HG03571 (cell line): ENCODE data around the gene STARD7.
"Not testable (repeated sequence)": the region's sequence is repeated elsewhere in the genome, so short reads cannot be mapped to it uniquely, and the experiment has no call there.

ENCODE experiments used
- ATAC-seq: cut with Tn5 transposase; IDR thresholded peaks from one replicate; pipeline ENCODE4 v1.9.1; 2021; ENCODE audit not compliant: unreplicated experiment

STARD7 gene

GRCh38 chr2:96150791-96151594 lies 57.6 kb downstream of the STARD7 start:
- no peak for ATAC-seq

GRCh38 chr2:96150007-96150640 lies 58.5 kb downstream of the STARD7 start:
- ATAC-seq = no peak

- peak; percentile 32 for ATAC-seq
Observed at GRCh38 chr2:96148410-96149217, 60.0 kb downstream of the STARD7 start.

GRCh38 chr2:96147593-96148201 lies 60.9 kb downstream of the STARD7 start:
- no peak for ATAC-seq

- ATAC-seq = no peak
Observed at GRCh38 chr2:96146881-96147592, 61.6 kb downstream of the STARD7 start.

GRCh38 chr2:96146153-96146880 lies 62.3 kb downstream of the STARD7 start:
- ATAC-seq = peak; percentile 25

GRCh38 chr2:96145848-96146152 lies 62.8 kb downstream of the STARD7 start:
- peak; percentile 1 for ATAC-seq

- ATAC-seq = peak; percentile 56
Observed at GRCh38 chr2:96145036-96145847, 63.4 kb downstream of the STARD7 start, which contains the start of gene DUSP2. Gene DUSP2 (minus strand): TSS chr2:96145440. CDS start chr2:96145354, 86 bp downstream.

- ATAC-seq = no peak
Observed at GRCh38 chr2:96144481-96145035, 64.1 kb downstream of the STARD7 start.

- ATAC-seq = no peak
Observed at GRCh38 chr2:96143848-96144480, 64.7 kb downstream of the STARD7 start.

GRCh38 chr2:96143231-96143847 lies 65.3 kb downstream of the STARD7 start:
- ATAC-seq = no peak

- no peak for ATAC-seq
Observed at GRCh38 chr2:96142217-96143113, 66.2 kb downstream of the STARD7 start.

- not testable (repeated sequence) for ATAC-seq
Observed at GRCh38 chr2:96141624-96141967, 67.0 kb downstream of the STARD7 start.

- ATAC-seq = no peak
Observed at GRCh38 chr2:96140941-96141623, 67.5 kb downstream of the STARD7 start.

- no peak for ATAC-seq
Observed at GRCh38 chr2:96139181-96139758, 69.4 kb downstream of the STARD7 start.
